H1 (cell line): Measurements from ENCODE around the gene NUB1. TPM values are rescaled to one million over a fixed set of nuclear protein-coding genes. Genes with fewer than 3 reads are reported as not detected.

Source experiments
- CTCF ChIA-PET: fragments of 300-600 bp; sonication (Branson Sonifier 250); formaldehyde crosslinking; loops from one replicate; lab custom pipeline; 2021; ENCODE audit not compliant: partially characterized antibody; lab: Charles Lee
- POLR2A ChIA-PET: fragments of 300-600 bp; sonication (Branson Sonifier 250); formaldehyde crosslinking; loops from one replicate; lab custom pipeline; 2021; ENCODE audit warnings: inconsistent platforms; ENCODE audit not compliant: partially characterized antibody; lab: Charles Lee
- DNase-seq, 2 experiments: peaks; one replicate each; pipeline versions ENCODE4 v3.0.0 to v3.0.0-alpha.2; 2010 to 2022; ENCODE audit warnings: low spot score in 2 of 2, low read depth in 1 of 2, mixed read lengths in 1 of 2
- FAIRE-seq: peaks from 2 replicates; lab custom pipeline; 2011; peaks lifted over from hg19 to GRCh38; lab: Jason Lieb, UNC
- H2AFZ ChIP-seq: 2 replicates; pipeline ENCODE4 v1.8.1; 2012; ENCODE audit warnings: low read length, inconsistent platforms
- H2AK5ac ChIP-seq: 2 replicates; pipeline ENCODE4 v1.6.1; 2013; ENCODE audit warnings: low read depth, low read length
- H2BK120ac ChIP-seq: replicated peaks from 2 replicates; pipeline ENCODE3; 2013; ENCODE audit warnings: low read depth, low read length, inconsistent platforms
- H2BK12ac ChIP-seq: 2 replicates; pipeline ENCODE4 v1.6.1; 2013; ENCODE audit warnings: low read depth, low read length
- H2BK15ac ChIP-seq: 2 replicates; pipeline ENCODE4 v1.6.1; 2013; ENCODE audit warnings: low read length
- H2BK20ac ChIP-seq: 2 replicates; pipeline ENCODE4 v1.6.1; 2013; ENCODE audit warnings: low read length
- H2BK5ac ChIP-seq: 2 replicates; pipeline ENCODE4 v1.6.1; 2013; ENCODE audit warnings: low read depth, low read length
- H3K14ac ChIP-seq: 2 replicates; pipeline ENCODE4 v1.6.1; 2013; ENCODE audit warnings: inconsistent platforms; ENCODE audit not compliant: insufficient read length
- H3K18ac ChIP-seq: 2 replicates; pipeline ENCODE4 v1.6.1; 2013; ENCODE audit warnings: low read length; ENCODE audit errors: extremely low read depth
- H3K23ac ChIP-seq: 2 replicates; pipeline ENCODE4 v1.6.1; 2013; ENCODE audit warnings: inconsistent platforms; ENCODE audit not compliant: insufficient read length
- H3K23me2 ChIP-seq: 2 replicates; pipeline ENCODE4 v1.6.1; 2013; ENCODE audit warnings: low read depth, low read length
- H3K27ac ChIP-seq: 2 replicates; pipeline ENCODE4 v1.6.1; 2011; ENCODE audit warnings: low read depth, low read length, inconsistent platforms
- H3K27me3 ChIP-seq, 4 experiments: replicated peaks in 1 of 4; 1 replicate in 1 of 4; 2 replicates in 3 of 4; pipeline versions ENCODE4 v1.6.1 to v1.8.1; 2011 to 2013; ENCODE audit warnings: low read length in 3 of 4, mild to moderate bottlenecking in 3 of 4, inconsistent platforms in 2 of 4, mixed read lengths in 2 of 4, moderate library complexity in 1 of 4; ENCODE audit not compliant: control insufficient read depth in 3 of 4, insufficient read depth in 3 of 4; ENCODE audit errors: extremely low read depth in 1 of 4
- H3K36me3 ChIP-seq, 4 experiments: 2 replicates each; pipeline versions ENCODE4 v1.6.1 to v1.8.1; 2011 to 2013; ENCODE audit warnings: mild to moderate bottlenecking in 4 of 4, low read length in 3 of 4, moderate library complexity in 2 of 4, control low read depth in 1 of 4, inconsistent platforms in 1 of 4; ENCODE audit not compliant: insufficient read depth in 4 of 4, control insufficient read depth in 2 of 4
- H3K4ac ChIP-seq: replicated peaks from 2 replicates; pipeline ENCODE3; 2013; ENCODE audit warnings: low read length, low read depth, mixed read lengths, inconsistent platforms; ENCODE audit not compliant: insufficient read length
- H3K4me1 ChIP-seq, 4 experiments: replicated peaks in 1 of 4; 1 replicate in 1 of 4; 2 replicates in 3 of 4; pipeline versions ENCODE4 v1.6.1 to v1.8.1; 2011 to 2013; ENCODE audit warnings: low read length in 3 of 4, inconsistent platforms in 2 of 4, mixed read lengths in 1 of 4; ENCODE audit not compliant: insufficient read depth in 4 of 4, control insufficient read depth in 3 of 4
- H3K4me2 ChIP-seq, 2 experiments: 2 replicates each; pipeline versions ENCODE4 v1.6.1 to v1.8.1; 2011 to 2013; ENCODE audit warnings: low read depth in 2 of 2, low read length in 2 of 2, control low read depth in 1 of 2, inconsistent platforms in 1 of 2, mild to moderate bottlenecking in 1 of 2; ENCODE audit not compliant: insufficient read depth in 1 of 2
- H3K4me3 ChIP-seq, 4 experiments: fragments of 200-600, 300-600 bp in 1 of 4; sonication (generic), shearing (Covaris generic), sonication (Bioruptor Twin) in 1 of 4; 2 replicates each; pipeline versions ENCODE4 v1.5.1 to v1.8.1; 2011 to 2016; ENCODE audit warnings: low read length in 4 of 4, low read depth in 3 of 4, control low read depth in 2 of 4, inconsistent platforms in 2 of 4, mild to moderate bottlenecking in 2 of 4, mixed read lengths in 1 of 4, moderate library complexity in 1 of 4; ENCODE audit not compliant: insufficient read depth in 2 of 4; ENCODE audit errors: extremely low read depth in 1 of 4
- H3K56ac ChIP-seq: replicated peaks from 2 replicates; pipeline ENCODE3; 2013; ENCODE audit warnings: low read depth, mild to moderate bottlenecking, mixed read lengths, low read length, inconsistent platforms; ENCODE audit not compliant: insufficient read length
- H3K79me1 ChIP-seq: 2 replicates; pipeline ENCODE4 v1.6.1; 2013; ENCODE audit warnings: low read depth, low read length, control low read depth
- H3K79me2 ChIP-seq, 2 experiments: 2 replicates each; pipeline versions ENCODE4 v1.6.1 to v1.8.1; 2012 to 2013; ENCODE audit warnings: low read length in 2 of 2, mild to moderate bottlenecking in 2 of 2, inconsistent platforms in 1 of 2; ENCODE audit not compliant: insufficient read depth in 2 of 2, control insufficient read depth in 1 of 2
- H3K9ac ChIP-seq, 4 experiments: replicated peaks in 1 of 4; 1 replicate in 1 of 4; 2 replicates in 3 of 4; pipeline versions ENCODE4 v1.6.1 to v1.8.1; 2011 to 2013; ENCODE audit warnings: low read depth in 3 of 4, low read length in 3 of 4, control low read depth in 2 of 4, mild to moderate bottlenecking in 2 of 4, moderate library complexity in 2 of 4, inconsistent platforms in 1 of 4; ENCODE audit errors: extremely low read depth in 1 of 4
- H3K9me3 ChIP-seq, 2 experiments: 2 replicates each; pipeline versions ENCODE4 v1.6.1 to v1.8.1; 2012 to 2013; ENCODE audit warnings: mild to moderate bottlenecking in 2 of 2, moderate library complexity in 2 of 2, control low read depth in 1 of 2, inconsistent platforms in 1 of 2, low read depth in 1 of 2, low read length in 1 of 2, mixed read lengths in 1 of 2; ENCODE audit not compliant: insufficient read depth in 2 of 2
- H4K20me1 ChIP-seq, 2 experiments: replicated peaks in 1 of 2; 2 replicates each; pipeline versions ENCODE3 to v1.8.1; 2011 to 2013; ENCODE audit warnings: inconsistent platforms in 2 of 2, low read length in 2 of 2, mild to moderate bottlenecking in 1 of 2; ENCODE audit not compliant: insufficient read depth in 2 of 2, control insufficient read depth in 1 of 2
- H4K5ac ChIP-seq: 2 replicates; pipeline ENCODE4 v1.6.1; 2013; ENCODE audit warnings: low read length, low read depth, mixed read lengths, inconsistent platforms; ENCODE audit not compliant: insufficient read length
- H4K8ac ChIP-seq: 2 replicates; pipeline ENCODE4 v1.8.0; 2013; ENCODE audit warnings: mild to moderate bottlenecking, moderate library complexity, low read length, inconsistent platforms; ENCODE audit not compliant: insufficient read depth; ENCODE audit errors: extremely low read depth
- H4K91ac ChIP-seq: replicated peaks from 2 replicates; pipeline ENCODE3; 2013; ENCODE audit warnings: low read length, mixed read lengths, inconsistent platforms; ENCODE audit not compliant: insufficient read length
- BRCA1 ChIP-seq: IDR thresholded peaks from 2 replicates; pipeline ENCODE4 v1.6.1; 2012; ENCODE audit warnings: low read depth, low read length, improper control_type of control experiment
- CREB1 ChIP-seq: IDR thresholded peaks from 2 replicates; pipeline ENCODE4 v1.6.1; 2012; ENCODE audit warnings: inconsistent platforms
- EZH2 ChIP-seq: fragments of 200-600 bp; sonication (generic); IDR thresholded peaks from 2 replicates; pipeline ENCODE4 v1.7.1; 2012; ENCODE audit warnings: low read depth, mild to moderate bottlenecking, moderate library complexity, low read length, inconsistent platforms; ENCODE audit not compliant: severe bottlenecking
- JUND ChIP-seq: IDR thresholded peaks from 2 replicates; pipeline ENCODE4 v1.6.1; 2011; ENCODE audit warnings: mild to moderate bottlenecking, improper control_type of control experiment, low read length
- KDM1A ChIP-seq: fragments of 200-600, 300-600 bp; sonication (generic); IDR thresholded peaks from 2 replicates; pipeline ENCODE4 v1.7.1; 2016; ENCODE audit warnings: mild to moderate bottlenecking, low read length, borderline replicate concordance
- SAP30 ChIP-seq: fragments of 300-600 bp; sonication (generic); IDR thresholded peaks from 2 replicates; pipeline ENCODE4 v1.7.1; 2012; ENCODE audit warnings: low read length, moderate library complexity, mild to moderate bottlenecking, inconsistent platforms; ENCODE audit not compliant: insufficient read depth, insufficient replicate concordance
- SP1 ChIP-seq: IDR thresholded peaks from 2 replicates; pipeline ENCODE4 v1.6.1; 2011; ENCODE audit warnings: low read depth, low read length
- SP4 ChIP-seq: IDR thresholded peaks from 2 replicates; pipeline ENCODE4 v1.6.1; 2012; ENCODE audit warnings: low read length, inconsistent platforms
- TCF12 ChIP-seq: IDR thresholded peaks from 2 replicates; pipeline ENCODE4 v1.6.1; 2011; ENCODE audit warnings: low read depth, mild to moderate bottlenecking, low read length
- WGBS, 2 experiments: shearing (Covaris generic) in 1 of 2; methylation state at CpG; one replicate each; pipeline versions ENCODE4 v1.1.6 to v1.1.7; 2013 to 2015; ENCODE audit warnings: low lambda C conversion rate in 2 of 2, mixed read lengths in 2 of 2, inconsistent platforms in 1 of 2, low coverage in 1 of 2, missing lambda C conversion rate in 1 of 2; ENCODE audit not compliant: insufficient replicate concordance in 2 of 2, insufficient coverage in 1 of 2, insufficient read length in 1 of 2; ENCODE audit errors: extremely low coverage in 1 of 2, missing lambda C conversion rate in 1 of 2; 5-methylcytosine and 5-hydroxymethylcytosine counted together
- polyA plus RNA-seq, 7 experiments: library from polyadenylated mRNA; depleted of rRNA in 3 of 7; stranded (reverse) in 5 of 7; unstranded in 2 of 7; fragments of >200 nt in 5 of 7; fragments of 200-250 nt in 2 of 7; gene quantifications; 1 replicate in 5 of 7; 2 replicates in 1 of 7; 4 replicates in 1 of 7; pipeline versions ENCODE4 v1.2.1 to v1.2.3, GENCODE V29; 2011 to 2013; ENCODE audit warnings: missing spikeins in 2 of 7, mixed read lengths in 2 of 7
- total RNA-seq: library from RNA; stranded (reverse); fragmentation: NEBNext Ultra II Directional; extraction: Animal tissue kit (Norgen Biotek cat#: 25700); gene quantifications from 2 replicates; pipeline ENCODE4 v1.2.1, GENCODE V29; 2021

Gene NUB1
- total and polyA plus RNA-seq, 2 of the 8 experiments (the other 6 are each of a cell fraction or from before 2014, with no cell fraction given), result 22.1 to 43.5 TPM

DNA sequence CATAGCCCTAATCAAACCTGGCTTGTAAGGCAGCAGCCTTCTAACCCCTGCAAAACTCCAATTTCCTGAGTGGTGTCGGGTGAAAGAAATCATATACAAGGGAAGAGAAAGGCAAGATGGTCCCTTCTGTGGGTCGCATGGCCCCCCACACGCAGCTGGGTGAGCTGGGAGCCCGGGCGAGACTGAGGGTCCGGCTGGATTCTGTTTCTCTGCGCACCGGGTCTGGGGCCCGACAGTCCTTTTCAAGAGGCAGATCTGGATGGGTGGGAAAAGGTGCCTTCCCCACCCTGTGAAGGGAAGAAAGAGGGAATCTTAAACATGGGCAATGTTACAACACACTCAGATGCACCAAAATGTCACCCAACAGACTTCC lies 49.7 kb downstream of the NUB1 start:
- H3K79me1 ChIP-seq, result no peaks in the 10 kb centered on the region
- H3K27me3 ChIP-seq, result no peaks in the 10 kb centered on the region
- H3K4ac ChIP-seq, result no peak overlapping the region
- no peak overlapping the region for H2BK12ac ChIP-seq
- no peaks in the 10 kb centered on the region for H3K79me2 ChIP-seq
- H2BK120ac ChIP-seq, result no peak overlapping the region
- H4K8ac ChIP-seq, result no peak overlapping the region
- TF ChIP-seq JUND (no peak), SP1 (no peak), KDM1A (no peak), BRCA1 (no peak), SP4 (no peak), CREB1 (no peak), TCF12 (no peak), SAP30 (no peak), EZH2 (no peak)
- H3K23ac ChIP-seq, result no peak overlapping the region
- no peak overlapping the region for H4K91ac ChIP-seq
- H3K4me3 ChIP-seq, result no peak overlapping the region
- POLR2A ChIA-PET, result no interaction called here
- CTCF ChIA-PET, result interaction anchor here (1.4 to 1.6 kb wide), 2 partner anchors 42 to 57 kb away, joined by 4 to 6 read pairs; no protein-coding TSS in a partner anchor
- H4K5ac ChIP-seq, result no peak overlapping the region
- FAIRE-seq (no peak), DNase-seq (no peak)
- H3K56ac ChIP-seq, result no peak overlapping the region
- H2BK5ac ChIP-seq, result no peak overlapping the region
- H2BK15ac ChIP-seq, result no peak overlapping the region
- no peaks in the 10 kb centered on the region for H4K20me1 ChIP-seq
- H3K4me2 ChIP-seq, result no peak overlapping the region
- no peak overlapping the region for H3K27ac ChIP-seq
- no peak overlapping the region for H3K14ac ChIP-seq
- no peak overlapping the region for H2BK20ac ChIP-seq
- no peaks in the 10 kb centered on the region; the same call in 1 of the 2 replicates for H3K23me2 ChIP-seq
- H2AK5ac ChIP-seq, result no peak overlapping the region
- H3K9me3 ChIP-seq, result no peaks in the 10 kb centered on the region
- WGBS, 2 experiments, result 94% methylated on average over 9 of the region's 9 CpGs; no CpG with 5 or more reads in 1 of the 2 experiments
- no peaks in the 10 kb centered on the region for H3K36me3 ChIP-seq
- no peak overlapping the region for H3K9ac ChIP-seq
- peaks cover 0 to 13% (median 4%) of the 10 kb centered on the region in 4 experiments; a peak in 6 of 7 replicates for H3K4me1 ChIP-seq
- H3K18ac ChIP-seq, result no peak overlapping the region
- H2AFZ ChIP-seq, result no peak overlapping the region
